H9 (cell line): Measurements from ENCODE around the gene TNFSF10. TPM values are rescaled to one million over a fixed set of nuclear protein-coding genes. Genes with fewer than 3 reads are reported as not detected.

Experiments
- DNase-seq: peaks from one replicate; pipeline ENCODE4 v3.0.0-alpha.2; 2017
- H2AFZ ChIP-seq: one replicate; pipeline ENCODE4 v1.6.1; 2013; ENCODE audit warnings: mild to moderate bottlenecking, low read length, control low read depth, moderate library complexity
- H2AK5ac ChIP-seq: 2 replicates; pipeline ENCODE4 v1.6.1; 2013; ENCODE audit warnings: low read length, control low read depth, mixed read lengths; ENCODE audit not compliant: insufficient read length
- H2BK120ac ChIP-seq: one replicate; pipeline ENCODE4 v1.6.1; 2013; ENCODE audit warnings: low read depth, mild to moderate bottlenecking, low read length, control low read depth, inconsistent platforms; ENCODE audit not compliant: poor library complexity, severe bottlenecking
- H2BK12ac ChIP-seq: 2 replicates; pipeline ENCODE4 v1.6.1; 2013; ENCODE audit warnings: low read length, control low read depth, mixed read lengths, low read depth; ENCODE audit not compliant: insufficient read length
- H2BK15ac ChIP-seq: 2 replicates; pipeline ENCODE4 v1.6.1; 2013; ENCODE audit warnings: low read depth, low read length, control low read depth
- H2BK20ac ChIP-seq: one replicate; pipeline ENCODE4 v1.6.1; 2013; ENCODE audit warnings: low read depth, mild to moderate bottlenecking, low read length, control low read depth, inconsistent platforms; ENCODE audit not compliant: poor library complexity, severe bottlenecking
- H2BK5ac ChIP-seq: 2 replicates; pipeline ENCODE4 v1.6.1; 2013; ENCODE audit warnings: low read length, control low read depth, mixed read lengths; ENCODE audit not compliant: insufficient read length
- H3K14ac ChIP-seq: 2 replicates; pipeline ENCODE4 v1.6.1; 2013; ENCODE audit warnings: low read length, control low read depth; ENCODE audit not compliant: insufficient read depth
- H3K18ac ChIP-seq: 2 replicates; pipeline ENCODE4 v1.6.1; 2013; ENCODE audit warnings: low read depth, mild to moderate bottlenecking, mixed read lengths, low read length, control low read depth; ENCODE audit not compliant: insufficient read length
- H3K23ac ChIP-seq: 2 replicates; pipeline ENCODE4 v1.6.1; 2013; ENCODE audit warnings: low read length, control low read depth, mixed read lengths, low read depth; ENCODE audit not compliant: insufficient read length
- H3K23me2 ChIP-seq: 2 replicates; pipeline ENCODE4 v1.6.1; 2013; ENCODE audit warnings: low read depth, mild to moderate bottlenecking, mixed read lengths, low read length, control low read depth; ENCODE audit not compliant: insufficient read length, poor library complexity, severe bottlenecking
- H3K27ac ChIP-seq: 2 replicates; pipeline ENCODE4 v1.5.1; 2013; ENCODE audit warnings: low read length, control low read depth, mixed read lengths, low read depth; ENCODE audit not compliant: insufficient read length
- H3K27me3 ChIP-seq: 2 replicates; pipeline ENCODE4 v1.6.1; 2013; ENCODE audit warnings: low read length, control low read depth, inconsistent platforms; ENCODE audit not compliant: insufficient read depth
- H3K4ac ChIP-seq: 2 replicates; pipeline ENCODE4 v1.6.1; 2013; ENCODE audit warnings: low read depth, mild to moderate bottlenecking, control low read depth, inconsistent platforms, low read length, moderate library complexity
- H3K4me1 ChIP-seq: 2 replicates; pipeline ENCODE4 v1.6.1; 2013; ENCODE audit warnings: low read length, control low read depth, inconsistent platforms; ENCODE audit not compliant: insufficient read depth
- H3K4me2 ChIP-seq: 2 replicates; pipeline ENCODE4 v1.6.1; 2013; ENCODE audit warnings: low read length, control low read depth, mixed read lengths; ENCODE audit not compliant: insufficient read length, insufficient read depth
- H3K56ac ChIP-seq: 2 replicates; pipeline ENCODE4 v1.6.1; 2013; ENCODE audit warnings: low read depth, mild to moderate bottlenecking, mixed read lengths, low read length, control low read depth; ENCODE audit not compliant: insufficient read length
- H3K79me1 ChIP-seq: 2 replicates; pipeline ENCODE4 v1.6.1; 2013; ENCODE audit warnings: low read depth, mild to moderate bottlenecking, moderate library complexity, low read length, control low read depth, inconsistent platforms; ENCODE audit not compliant: insufficient read depth, poor library complexity, severe bottlenecking
- H3K79me2 ChIP-seq: 2 replicates; pipeline ENCODE4 v1.6.1; 2013; ENCODE audit warnings: low read length, control low read depth, inconsistent platforms; ENCODE audit not compliant: insufficient read depth
- H3K9ac ChIP-seq: 2 replicates; pipeline ENCODE4 v1.6.1; 2013; ENCODE audit warnings: low read length, control low read depth, mixed read lengths; ENCODE audit not compliant: insufficient read length; ENCODE audit errors: extremely low read depth
- H3K9me3 ChIP-seq: one replicate; pipeline ENCODE4 v1.6.1; 2013; ENCODE audit warnings: low read depth, low read length, inconsistent platforms; ENCODE audit not compliant: control insufficient read depth
- H3T11ph ChIP-seq: one replicate; pipeline ENCODE4 v1.6.1; 2013; ENCODE audit warnings: mild to moderate bottlenecking, low read length, control low read depth, inconsistent platforms
- H4K20me1 ChIP-seq: one replicate; pipeline ENCODE4 v1.6.1; 2013; ENCODE audit not compliant: control insufficient read depth, insufficient read length, insufficient read depth
- H4K5ac ChIP-seq: 2 replicates; pipeline ENCODE4 v1.6.1; 2013; ENCODE audit warnings: low read depth, mild to moderate bottlenecking, mixed read lengths, low read length, control low read depth; ENCODE audit not compliant: insufficient read length
- H4K8ac ChIP-seq: replicated peaks from 2 replicates; pipeline ENCODE4 v1.6.1; 2013; ENCODE audit warnings: low read length, control low read depth, mixed read lengths, low read depth; ENCODE audit not compliant: insufficient read length
- H4K91ac ChIP-seq: 2 replicates; pipeline ENCODE4 v1.6.1; 2013; ENCODE audit warnings: low read depth, mild to moderate bottlenecking, moderate library complexity, mixed read lengths, low read length, control low read depth; ENCODE audit not compliant: insufficient read length
- H3K27ac Mint-ChIP-seq, 3 experiments: 2 replicates in 2 of 3; 3 replicates in 1 of 3; pipeline ENCODE4 v1.8.0; 2020 to 2021; ENCODE audit warnings: mixed read lengths in 3 of 3, mild to moderate bottlenecking in 1 of 3, moderate library complexity in 1 of 3
- H3K27me3 Mint-ChIP-seq: 2 replicates; pipeline ENCODE4 v1.8.0; 2021; ENCODE audit warnings: low read depth, mild to moderate bottlenecking, moderate library complexity, mixed read lengths
- H3K36me3 Mint-ChIP-seq, 3 experiments: 2 replicates in 2 of 3; 3 replicates in 1 of 3; pipeline ENCODE4 v1.8.0; 2020 to 2021; ENCODE audit warnings: low read depth in 3 of 3, mixed read lengths in 3 of 3; ENCODE audit not compliant: insufficient read depth in 1 of 3
- H3K4me1 Mint-ChIP-seq, 2 experiments: 2 replicates each; pipeline ENCODE4 v1.8.0; 2020; ENCODE audit warnings: mixed read lengths in 2 of 2
- H3K4me3 Mint-ChIP-seq, 2 experiments: 2 replicates in 1 of 2; 3 replicates in 1 of 2; pipeline ENCODE4 v1.8.0; 2020 to 2021; ENCODE audit warnings: mild to moderate bottlenecking in 2 of 2, mixed read lengths in 2 of 2, moderate library complexity in 1 of 2
- H3K9me3 Mint-ChIP-seq, 2 experiments: 2 replicates in 1 of 2; 3 replicates in 1 of 2; pipeline ENCODE4 v1.8.0; 2020; ENCODE audit warnings: mild to moderate bottlenecking in 2 of 2, mixed read lengths in 2 of 2, moderate library complexity in 1 of 2
- WGBS: extraction: QIAGEN DNeasy Blood & Tissue Kit; methylation state at CpG from one replicate; pipeline ENCODE4 v1.1.7; 2013; ENCODE audit warnings: missing lambda C conversion rate, low lambda C conversion rate, mixed read lengths; ENCODE audit not compliant: insufficient read length; ENCODE audit errors: extremely low coverage; 5-methylcytosine and 5-hydroxymethylcytosine counted together
- total RNA-seq: library from RNA; stranded (reverse); gene quantifications from 2 replicates; pipeline ENCODE4 v1.2.1, GENCODE V29; 2021
- TF ChIP-seq, protein P1 (sequence below): fragments of 200-600 bp; sonication (generic); conservative IDR thresholded peaks from 3 replicates; pipeline ENCODE4 v1.8.0; 2021; ENCODE audit warnings: antibody characterized with exemption, mild to moderate bottlenecking

TNFSF10 gene
- total RNA-seq, 1 experiment from 2014 or later = not detected

DNA sequence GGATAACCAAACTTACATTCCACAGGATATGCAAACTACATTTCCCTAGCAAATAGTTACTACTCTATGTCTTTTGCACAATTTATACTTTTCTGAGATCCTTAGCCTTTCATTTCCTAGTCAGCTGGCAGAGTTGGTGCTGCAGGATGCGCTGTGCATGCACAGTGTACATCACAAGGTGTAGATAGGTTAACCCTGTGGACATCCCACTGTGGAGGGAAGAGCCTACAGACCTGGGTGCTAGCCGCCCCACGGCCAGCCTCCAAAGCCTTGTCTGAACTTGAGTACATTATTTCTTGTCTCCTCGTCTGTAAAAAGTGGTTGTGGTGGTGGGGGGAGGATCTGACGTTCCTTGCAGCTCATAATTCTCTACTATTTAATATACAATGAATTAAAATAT lies 3.5 kb downstream of the TNFSF10 start:
- Histone ChIP-seq H4K8ac (no peak overlapping the region), H3K79me2 (0 out of 2 replicates have a peak, but pooled peaks cover 1% of the 10 kb centered on the region), H3K23me2 (no peaks in the 10 kb centered on the region), H3K27me3 (no peaks in the 10 kb centered on the region), H2BK12ac (no peak overlapping the region), H3K14ac (no peak overlapping the region), H4K91ac (no peak overlapping the region), H2BK15ac (no peak overlapping the region), H3K9me3 (no peaks in the 10 kb centered on the region), H3K18ac (no peak overlapping the region), H3K79me1 (no peaks in the 10 kb centered on the region), H3K27ac (no peak overlapping the region), H3K4ac (no peak overlapping the region), H4K20me1 (no peaks in the 10 kb centered on the region), H3K56ac (no peak overlapping the region), H3K4me1 (peaks cover 6% of the 10 kb centered on the region; the same call in 1 of the 2 replicates), H2BK20ac (no peak overlapping the region), H2AK5ac (no peak overlapping the region), H3T11ph (no peak overlapping the region), H4K5ac (no peak overlapping the region), H2BK120ac (no peak overlapping the region), H3K9ac (no peak overlapping the region), H3K4me2 (no peak overlapping the region), H2BK5ac (no peak overlapping the region), H3K23ac (no peak overlapping the region), H2AFZ (no peak overlapping the region)
- TF ChIP-seq, protein P1, sequence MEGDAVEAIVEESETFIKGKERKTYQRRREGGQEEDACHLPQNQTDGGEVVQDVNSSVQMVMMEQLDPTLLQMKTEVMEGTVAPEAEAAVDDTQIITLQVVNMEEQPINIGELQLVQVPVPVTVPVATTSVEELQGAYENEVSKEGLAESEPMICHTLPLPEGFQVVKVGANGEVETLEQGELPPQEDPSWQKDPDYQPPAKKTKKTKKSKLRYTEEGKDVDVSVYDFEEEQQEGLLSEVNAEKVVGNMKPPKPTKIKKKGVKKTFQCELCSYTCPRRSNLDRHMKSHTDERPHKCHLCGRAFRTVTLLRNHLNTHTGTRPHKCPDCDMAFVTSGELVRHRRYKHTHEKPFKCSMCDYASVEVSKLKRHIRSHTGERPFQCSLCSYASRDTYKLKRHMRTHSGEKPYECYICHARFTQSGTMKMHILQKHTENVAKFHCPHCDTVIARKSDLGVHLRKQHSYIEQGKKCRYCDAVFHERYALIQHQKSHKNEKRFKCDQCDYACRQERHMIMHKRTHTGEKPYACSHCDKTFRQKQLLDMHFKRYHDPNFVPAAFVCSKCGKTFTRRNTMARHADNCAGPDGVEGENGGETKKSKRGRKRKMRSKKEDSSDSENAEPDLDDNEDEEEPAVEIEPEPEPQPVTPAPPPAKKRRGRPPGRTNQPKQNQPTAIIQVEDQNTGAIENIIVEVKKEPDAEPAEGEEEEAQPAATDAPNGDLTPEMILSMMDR = no peak
- DNase-seq = no peak
- no peak overlapping the region for H3K4me3 Mint-ChIP-seq
- peaks cover 8 to 13% of the 10 kb centered on the region in 2 experiments for H3K4me1 Mint-ChIP-seq
- WGBS = no CpG with 5 or more reads among the region's 5 CpGs
- H3K27ac Mint-ChIP-seq = no peak overlapping the region
- no peaks in the 10 kb centered on the region for H3K9me3 Mint-ChIP-seq
- H3K27me3 Mint-ChIP-seq = no peaks in the 10 kb centered on the region; the same call in 1 of the 2 replicates
- H3K36me3 Mint-ChIP-seq = no peaks in the 10 kb centered on the region
